Stomach (tissue), 4 donors: Measurements from ENCODE around the gene MLLT10.

ENCODE experiments used
- CTCF ChIP-seq, 7 experiments: fragments of 450-650 bp in 4 of 7; fragments of 200-600 bp in 3 of 7; sonication (generic) in 3 of 7; IDR thresholded peaks; one replicate each; pipeline ENCODE4 v1.5.1; 2016 to 2019; ENCODE audit warnings: antibody characterized with exemption in 7 of 7, control low read depth in 2 of 7, mild to moderate bottlenecking in 1 of 7
- POLR2A ChIP-seq, 4 donors: fragments of 450-650 bp; IDR thresholded peaks; one replicate each; pipeline ENCODE4 v1.6.1; 2016; ENCODE audit warnings: antibody characterized with exemption in 4 of 4, control low read depth in 2 of 4, mild to moderate bottlenecking in 1 of 4, moderate library complexity in 1 of 4

- TF ChIP-seq CTCF (IDR thresholded peaks at IDR 0.05) = no peak
- no peak for TF ChIP-seq POLR2A (IDR thresholded peaks at IDR 0.05)
Observed at GRCh38 chr10:21523557-21524008, 10.4 kb upstream of the MLLT10 start.
